Smooth muscle cell (in vitro differentiated cells): ENCODE results near the gene LRP2. TPM values are rescaled to one million over a fixed set of nuclear protein-coding genes. Genes with fewer than 3 reads are reported as not detected.

Experiments
- DNase-seq: peaks from one replicate; lab custom pipeline; 2025; ENCODE audit not compliant: unreplicated experiment; lab: John Stamatoyannopoulos, UW
- H2AFZ ChIP-seq: fragments of 200-600 bp; sonication (generic); 2 replicates; pipeline ENCODE4 v1.6.0; 2016; ENCODE audit warnings: antibody characterized with exemption, low read depth, mild to moderate bottlenecking
- H3F3A ChIP-seq: fragments of 200-600 bp; sonication (generic); 2 replicates; pipeline ENCODE4 v1.6.0; 2017; ENCODE audit warnings: antibody characterized with exemption, low read depth
- H3K27ac ChIP-seq: fragments of 200-600 bp; sonication (generic); 2 replicates; pipeline ENCODE4 v1.5.1; 2016; ENCODE audit warnings: low read depth, mild to moderate bottlenecking
- H3K27me3 ChIP-seq: fragments of 200-600 bp; sonication (generic); 2 replicates; pipeline ENCODE4 v1.6.1; 2016; ENCODE audit warnings: low read depth, mild to moderate bottlenecking
- H3K36me3 ChIP-seq: fragments of 200-600 bp; sonication (generic); 2 replicates; pipeline ENCODE4 v1.5.1; 2016; ENCODE audit warnings: low read depth
- H3K4me1 ChIP-seq: fragments of 200-600 bp; sonication (generic); 2 replicates; pipeline ENCODE4 v1.5.1; 2016; ENCODE audit warnings: low read depth
- H3K4me2 ChIP-seq: fragments of 200-600 bp; sonication (generic); 2 replicates; pipeline ENCODE4 v1.6.0; 2016; ENCODE audit warnings: mild to moderate bottlenecking
- H3K4me3 ChIP-seq: fragments of 200-600 bp; sonication (generic); 2 replicates; pipeline ENCODE4 v1.5.1; 2016; ENCODE audit warnings: mild to moderate bottlenecking
- H3K79me2 ChIP-seq: fragments of 200-600 bp; sonication (generic); 2 replicates; pipeline ENCODE4 v1.6.0; 2016; ENCODE audit warnings: low read depth, mild to moderate bottlenecking
- H3K9ac ChIP-seq: fragments of 200-600 bp; sonication (generic); 2 replicates; pipeline ENCODE4 v1.6.0; 2016; ENCODE audit warnings: low read depth
- H3K9me3 ChIP-seq: fragments of 200-600 bp; sonication (generic); replicated peaks from 2 replicates; pipeline ENCODE4 v1.5.1; 2016; ENCODE audit warnings: low read depth
- H4K20me1 ChIP-seq: fragments of 200-600 bp; sonication (generic); 2 replicates; pipeline ENCODE4 v1.6.0; 2016; ENCODE audit warnings: low read depth
- WGBS: methylation state at CpG from one replicate; pipeline ENCODE4 v1.1.7; 2016; ENCODE audit warnings: low lambda C conversion rate; 5-methylcytosine and 5-hydroxymethylcytosine counted together
- polyA plus RNA-seq: library from polyadenylated mRNA; unstranded; fragments of >200 nt; fragmentation: Nextera tagmentation; extraction: Ambion mirVana; gene quantifications from 2 replicates; pipeline ENCODE4 v1.2.1, GENCODE V29; 2016
- total RNA-seq: library from RNA; depleted of rRNA; stranded (reverse); fragments of >200 nt; gene quantifications from 2 replicates; pipeline ENCODE4 v1.2.3, GENCODE V29; 2014
- TF ChIP-seq, protein P1 (sequence below): fragments of 200-600 bp; sonication (generic); IDR thresholded peaks from 2 replicates; pipeline ENCODE4 v1.5.1; 2017; ENCODE audit warnings: borderline replicate concordance, mild to moderate bottlenecking, antibody characterized with exemption; ENCODE audit not compliant: insufficient read depth, poor library complexity, severe bottlenecking

The LRP2 gene
- total and polyA plus RNA-seq, 2 experiments from 2014 or later = 2.7 TPM; not detected in 1

DNA sequence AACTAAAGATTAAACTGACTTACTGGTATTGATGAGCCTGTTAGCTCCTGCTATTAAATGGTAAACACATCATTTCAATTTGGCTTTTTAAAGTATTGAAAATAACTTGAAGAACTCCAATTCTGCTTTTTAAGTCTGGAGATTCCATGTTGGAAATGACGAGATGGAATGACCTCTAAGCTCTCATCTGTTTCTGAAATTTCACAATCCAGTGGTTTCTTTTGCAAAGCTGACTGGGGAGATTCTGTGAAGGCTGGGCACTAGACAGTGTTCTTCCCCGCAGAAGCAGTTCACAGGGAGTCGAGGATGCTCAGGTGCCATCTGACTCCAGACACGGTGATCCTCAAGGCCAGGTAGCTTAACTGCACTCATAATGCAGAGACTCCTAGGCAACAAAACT, 248.3 kb downstream of the LRP2 start:
- H4K20me1 ChIP-seq = no peaks in the 10 kb centered on the region
- no peak overlapping the region for H3K4me3 ChIP-seq
- H3F3A ChIP-seq = no peaks in the 10 kb centered on the region
- peaks cover 43% of the 10 kb centered on the region for H3K27me3 ChIP-seq
- no peaks in the 10 kb centered on the region for H3K36me3 ChIP-seq
- H3K4me1 ChIP-seq = peaks cover 6% of the 10 kb centered on the region
- H3K9ac ChIP-seq = no peak overlapping the region
- H3K9me3 ChIP-seq = no peaks in the 10 kb centered on the region
- TF ChIP-seq, protein P1, sequence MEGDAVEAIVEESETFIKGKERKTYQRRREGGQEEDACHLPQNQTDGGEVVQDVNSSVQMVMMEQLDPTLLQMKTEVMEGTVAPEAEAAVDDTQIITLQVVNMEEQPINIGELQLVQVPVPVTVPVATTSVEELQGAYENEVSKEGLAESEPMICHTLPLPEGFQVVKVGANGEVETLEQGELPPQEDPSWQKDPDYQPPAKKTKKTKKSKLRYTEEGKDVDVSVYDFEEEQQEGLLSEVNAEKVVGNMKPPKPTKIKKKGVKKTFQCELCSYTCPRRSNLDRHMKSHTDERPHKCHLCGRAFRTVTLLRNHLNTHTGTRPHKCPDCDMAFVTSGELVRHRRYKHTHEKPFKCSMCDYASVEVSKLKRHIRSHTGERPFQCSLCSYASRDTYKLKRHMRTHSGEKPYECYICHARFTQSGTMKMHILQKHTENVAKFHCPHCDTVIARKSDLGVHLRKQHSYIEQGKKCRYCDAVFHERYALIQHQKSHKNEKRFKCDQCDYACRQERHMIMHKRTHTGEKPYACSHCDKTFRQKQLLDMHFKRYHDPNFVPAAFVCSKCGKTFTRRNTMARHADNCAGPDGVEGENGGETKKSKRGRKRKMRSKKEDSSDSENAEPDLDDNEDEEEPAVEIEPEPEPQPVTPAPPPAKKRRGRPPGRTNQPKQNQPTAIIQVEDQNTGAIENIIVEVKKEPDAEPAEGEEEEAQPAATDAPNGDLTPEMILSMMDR = no peak
- H2AFZ ChIP-seq = no peak overlapping the region
- DNase-seq = no peak
- no peak overlapping the region for H3K27ac ChIP-seq
- WGBS = 88% methylated on average over 4 of the region's 4 CpGs
- H3K4me2 ChIP-seq = no peak overlapping the region
- H3K79me2 ChIP-seq = no peaks in the 10 kb centered on the region

DNA sequence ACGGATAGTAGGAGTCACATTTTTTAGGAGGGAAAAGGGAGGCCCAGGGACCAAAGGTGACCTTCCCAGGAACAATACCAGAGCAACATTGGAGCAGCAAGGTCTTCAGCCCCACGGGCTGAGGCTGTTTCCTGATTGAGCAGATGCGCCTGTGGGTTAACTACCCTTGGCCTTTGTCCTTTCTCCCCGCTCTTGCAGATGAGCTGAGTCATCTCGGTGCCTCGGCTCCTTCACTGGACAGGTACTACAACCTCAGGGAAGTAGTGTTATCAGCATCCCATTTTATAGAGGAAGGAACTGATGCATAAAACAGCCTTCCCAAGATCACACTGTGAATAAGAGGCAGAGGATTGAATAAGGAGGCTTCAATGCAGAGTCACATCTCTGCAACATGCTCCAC, 249.5 kb downstream of the LRP2 start:
- H3K79me2 ChIP-seq = no peaks in the 10 kb centered on the region
- H3K9ac ChIP-seq = no peak overlapping the region
- no peaks in the 10 kb centered on the region for H3K36me3 ChIP-seq
- no peaks in the 10 kb centered on the region for H4K20me1 ChIP-seq
- DNase-seq = no peak
- no peak overlapping the region for H2AFZ ChIP-seq
- H3K27ac ChIP-seq = no peak overlapping the region
- 70% methylated on average over 6 of the region's 6 CpGs for WGBS
- H3F3A ChIP-seq = no peaks in the 10 kb centered on the region
- H3K4me1 ChIP-seq = peaks cover 6% of the 10 kb centered on the region
- H3K4me2 ChIP-seq = no peak overlapping the region
- H3K4me3 ChIP-seq = no peak overlapping the region
- TF ChIP-seq, protein P1 = no peak
- no peaks in the 10 kb centered on the region for H3K9me3 ChIP-seq
- H3K27me3 ChIP-seq = peaks cover 50% of the 10 kb centered on the region

GRCh38 chr2:169110916-169111315, 251.4 kb downstream of the LRP2 start:
- TF ChIP-seq, protein P1 = no peak
- Histone ChIP-seq H3K36me3 (no peaks in the 10 kb centered on the region), H3K4me1 (peaks cover 6% of the 10 kb centered on the region), H4K20me1 (no peaks in the 10 kb centered on the region), H3K9me3 (no peaks in the 10 kb centered on the region), H2AFZ (no peak overlapping the region), H3K27ac (no peak overlapping the region), H3K27me3 (peaks cover 47% of the 10 kb centered on the region), H3K4me2 (no peak overlapping the region), H3K9ac (no peak overlapping the region), H3K4me3 (no peak overlapping the region), H3K79me2 (no peaks in the 10 kb centered on the region), H3F3A (no peaks in the 10 kb centered on the region)
- DNase-seq = no peak
- WGBS = 65% methylated on average over 18 of the region's 18 CpGs

DNA sequence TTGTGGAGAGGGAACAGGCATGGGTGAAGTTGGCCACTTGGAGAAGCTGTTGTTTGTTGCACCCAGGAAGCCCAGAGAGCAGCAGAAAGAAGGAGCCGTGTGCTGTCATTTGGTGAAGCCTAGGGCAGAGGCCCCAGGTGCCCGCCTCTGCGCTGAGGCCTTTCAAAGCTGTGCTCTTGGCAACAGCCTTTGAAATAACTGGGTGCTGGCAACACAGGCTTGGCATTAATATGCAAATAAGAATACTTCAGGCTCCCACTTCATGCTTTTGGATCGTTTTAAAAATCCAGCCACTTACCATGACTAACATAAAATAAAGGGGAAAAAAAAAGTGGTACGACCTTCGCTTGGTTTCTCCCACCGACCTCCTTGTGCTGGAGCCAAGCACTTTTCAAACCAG, 251.9 kb downstream of the LRP2 start:
- H3K9ac ChIP-seq = no peak overlapping the region
- H3K27me3 ChIP-seq = peaks cover 51% of the 10 kb centered on the region
- H3F3A ChIP-seq = no peaks in the 10 kb centered on the region
- no peaks in the 10 kb centered on the region for H3K36me3 ChIP-seq
- H4K20me1 ChIP-seq = no peaks in the 10 kb centered on the region
- peaks cover 6% of the 10 kb centered on the region for H3K4me1 ChIP-seq
- H3K27ac ChIP-seq = no peak overlapping the region
- WGBS = 92% methylated on average over 7 of the region's 7 CpGs
- H3K9me3 ChIP-seq = no peaks in the 10 kb centered on the region
- no peak overlapping the region for H3K4me2 ChIP-seq
- no peak for DNase-seq
- no peak overlapping the region for H3K4me3 ChIP-seq
- no peaks in the 10 kb centered on the region for H3K79me2 ChIP-seq
- TF ChIP-seq, protein P1 = no peak
- no peak overlapping the region for H2AFZ ChIP-seq
